ACC112 (cell line): ENCODE measurements around the gene SLK.

ENCODE experiments used
- H2AFZ ChIP-seq: fragments of 200-600 bp; sonication (generic); one replicate; pipeline ENCODE4 v1.6.0; 2017; ENCODE audit warnings: antibody characterized with exemption, low read length; ENCODE audit not compliant: unreplicated experiment
- H3K27ac ChIP-seq: fragments of 200-600 bp; sonication (generic); 2 replicates; pipeline ENCODE4 v1.5.1; 2014; ENCODE audit warnings: low read depth, mild to moderate bottlenecking, antibody characterized with exemption, low read length, moderate library complexity
- H3K27me3 ChIP-seq: fragments of 200-600 bp; sonication (generic); 2 replicates; pipeline ENCODE4 v1.6.1; 2014; ENCODE audit warnings: mild to moderate bottlenecking, antibody characterized with exemption, low read length, moderate library complexity, mixed read lengths; ENCODE audit not compliant: insufficient read depth
- H3K36me3 ChIP-seq: fragments of 200-600 bp; sonication (generic); 2 replicates; pipeline ENCODE4 v1.6.1; 2016; ENCODE audit warnings: mild to moderate bottlenecking, antibody characterized with exemption, low read length, moderate library complexity, mixed read lengths; ENCODE audit not compliant: insufficient read depth
- H3K4me1 ChIP-seq: fragments of 200-600 bp; sonication (generic); one replicate; pipeline ENCODE4 v1.6.1; 2016; ENCODE audit warnings: low read length, mixed read lengths; ENCODE audit not compliant: insufficient read depth, unreplicated experiment, control insufficient read depth
- H3K4me3 ChIP-seq: fragments of 200-600 bp; sonication (generic); 2 replicates; pipeline ENCODE4 v1.5.1; 2014; ENCODE audit warnings: mild to moderate bottlenecking, low read depth, low read length
- H3K79me2 ChIP-seq: fragments of 200-600 bp; sonication (generic); one replicate; pipeline ENCODE4 v1.6.0; 2016; ENCODE audit warnings: low read length; ENCODE audit not compliant: control insufficient read depth, unreplicated experiment, insufficient read depth

Gene SLK

GRCh38 chr10:104016661-104017060 lies 49.7 kb downstream of the SLK start:
- no peaks in the 10 kb centered on the region for H3K79me2 ChIP-seq
- peaks cover 6% of the 10 kb centered on the region for H3K4me1 ChIP-seq
- H3K36me3 ChIP-seq, result peaks cover 31% of the 10 kb centered on the region
- no peak overlapping the region for H3K4me3 ChIP-seq
- no peaks in the 10 kb centered on the region for H3K27me3 ChIP-seq
- H3K27ac ChIP-seq, result no peak overlapping the region
- H2AFZ ChIP-seq, result no peak overlapping the region

GRCh38 chr10:104018471-104018870 lies 51.5 kb downstream of the SLK start:
- H3K4me1 ChIP-seq, result peaks cover 6% of the 10 kb centered on the region
- H3K27me3 ChIP-seq, result no peaks in the 10 kb centered on the region
- H2AFZ ChIP-seq, result no peak overlapping the region
- H3K79me2 ChIP-seq, result no peaks in the 10 kb centered on the region
- H3K27ac ChIP-seq, result no peak overlapping the region
- H3K4me3 ChIP-seq, result no peak overlapping the region
- peaks cover 24% of the 10 kb centered on the region for H3K36me3 ChIP-seq

GRCh38 chr10:104020020-104020419 lies 53.1 kb downstream of the SLK start:
- Histone ChIP-seq H3K4me1 (peaks cover 6% of the 10 kb centered on the region), H3K4me3 (no peak overlapping the region), H2AFZ (no peak overlapping the region), H3K36me3 (peaks cover 28% of the 10 kb centered on the region), H3K79me2 (no peaks in the 10 kb centered on the region), H3K27me3 (no peaks in the 10 kb centered on the region), H3K27ac (no peak overlapping the region)

GRCh38 chr10:104021246-104021645 lies 54.3 kb downstream of the SLK start:
- H3K27me3 ChIP-seq, result no peaks in the 10 kb centered on the region
- H3K27ac ChIP-seq, result no peak overlapping the region
- H3K4me1 ChIP-seq, result peaks cover 6% of the 10 kb centered on the region
- no peak overlapping the region for H3K4me3 ChIP-seq
- peaks cover 39% of the 10 kb centered on the region for H3K36me3 ChIP-seq
- H3K79me2 ChIP-seq, result no peaks in the 10 kb centered on the region
- H2AFZ ChIP-seq, result no peak overlapping the region

GRCh38 chr10:104022026-104022425 lies 55.1 kb downstream of the SLK start:
- H3K27ac ChIP-seq, result no peak overlapping the region
- H3K79me2 ChIP-seq, result no peaks in the 10 kb centered on the region
- no peak overlapping the region for H3K4me3 ChIP-seq
- H2AFZ ChIP-seq, result no peak overlapping the region
- no peaks in the 10 kb centered on the region for H3K27me3 ChIP-seq
- H3K4me1 ChIP-seq, result peaks cover 3% of the 10 kb centered on the region
- H3K36me3 ChIP-seq, result peaks cover 38% of the 10 kb centered on the region

- H3K4me1 ChIP-seq, result no peaks in the 10 kb centered on the region
- H3K36me3 ChIP-seq, result peaks cover 42% of the 10 kb centered on the region
- H2AFZ ChIP-seq, result no peak overlapping the region
- H3K27ac ChIP-seq, result no peak overlapping the region
- no peaks in the 10 kb centered on the region for H3K27me3 ChIP-seq
- no peaks in the 10 kb centered on the region for H3K79me2 ChIP-seq
- no peak overlapping the region for H3K4me3 ChIP-seq
These were observed 58.6 kb downstream of the SLK start for GRCh38 chr10:104025524-104025923.

- Histone ChIP-seq H3K27me3 (no peaks in the 10 kb centered on the region), H3K36me3 (peaks cover 32% of the 10 kb centered on the region), H2AFZ (no peak overlapping the region), H3K4me1 (no peaks in the 10 kb centered on the region), H3K27ac (no peak overlapping the region), H3K4me3 (no peak overlapping the region), H3K79me2 (no peaks in the 10 kb centered on the region)
These were observed 59.8 kb downstream of the SLK start for GRCh38 chr10:104026762-104027161.

GRCh38 chr10:104028146-104028545 lies 61.2 kb downstream of the SLK start:
- Histone ChIP-seq H3K27ac (no peak overlapping the region), H3K4me1 (no peaks in the 10 kb centered on the region), H3K4me3 (no peak overlapping the region), H2AFZ (no peak overlapping the region), H3K27me3 (no peaks in the 10 kb centered on the region), H3K79me2 (no peaks in the 10 kb centered on the region), H3K36me3 (peaks cover 32% of the 10 kb centered on the region)

- Histone ChIP-seq H3K4me3 (no peak overlapping the region), H3K4me1 (no peaks in the 10 kb centered on the region), H3K36me3 (peaks cover 26% of the 10 kb centered on the region), H3K27ac (no peak overlapping the region), H2AFZ (no peak overlapping the region), H3K27me3 (no peaks in the 10 kb centered on the region), H3K79me2 (no peaks in the 10 kb centered on the region)
These were observed 62.0 kb downstream of the SLK start for GRCh38 chr10:104028823-104029520.

- H2AFZ ChIP-seq, result no peak overlapping the region
- no peaks in the 10 kb centered on the region for H3K4me1 ChIP-seq
- no peak overlapping the region for H3K4me3 ChIP-seq
- H3K79me2 ChIP-seq, result no peaks in the 10 kb centered on the region
- H3K27me3 ChIP-seq, result no peaks in the 10 kb centered on the region
- H3K27ac ChIP-seq, result no peak overlapping the region
- H3K36me3 ChIP-seq, result peaks cover 25% of the 10 kb centered on the region
These were observed 62.6 kb downstream of the SLK start for GRCh38 chr10:104029521-104029860.

GRCh38 chr10:104031631-104032030 lies 64.7 kb downstream of the SLK start:
- Histone ChIP-seq H3K36me3 (peaks cover 13% of the 10 kb centered on the region; the same call in 1 of the 2 replicates), H3K4me3 (no peak overlapping the region), H3K4me1 (no peaks in the 10 kb centered on the region), H3K79me2 (no peaks in the 10 kb centered on the region), H3K27ac (no peak overlapping the region), H3K27me3 (no peaks in the 10 kb centered on the region), H2AFZ (no peak overlapping the region)
